Neural progenitor cell (in vitro differentiated cells): ENCODE results near the gene NEK10. TPM values are rescaled to one million over a fixed set of nuclear protein-coding genes. Genes with fewer than 3 reads are reported as not detected.

Experiments used
- DNase-seq: peaks from one replicate; pipeline ENCODE4 v3.0.0-alpha.2; 2016; ENCODE audit warnings: low spot score
- H2AFZ ChIP-seq: fragments of 200-600 bp; sonication (generic); replicated peaks from 2 replicates; pipeline ENCODE4 v1.6.1; 2016; ENCODE audit warnings: antibody characterized with exemption
- H3F3A ChIP-seq: fragments of 200-600 bp; sonication (generic); 2 replicates; pipeline ENCODE4 v1.6.1; 2016; ENCODE audit warnings: antibody characterized with exemption, low read depth
- H3K27ac ChIP-seq: fragments of 200-600 bp; sonication (generic); 2 replicates; pipeline ENCODE4 v1.5.1; 2016; ENCODE audit warnings: mild to moderate bottlenecking
- H3K27me3 ChIP-seq: fragments of 200-600 bp; sonication (generic); 2 replicates; pipeline ENCODE4 v1.6.1; 2016; ENCODE audit warnings: mild to moderate bottlenecking, moderate library complexity
- H3K36me3 ChIP-seq: fragments of 200-600 bp; sonication (generic); 2 replicates; pipeline ENCODE4 v1.5.1; 2016
- H3K4me1 ChIP-seq: fragments of 200-600 bp; sonication (generic); 2 replicates; pipeline ENCODE4 v1.6.1; 2016; ENCODE audit warnings: mixed run types
- H3K4me2 ChIP-seq: fragments of 200-600 bp; sonication (generic); 2 replicates; pipeline ENCODE4 v1.6.1; 2016
- H3K4me3 ChIP-seq: fragments of 200-600 bp; sonication (generic); 2 replicates; pipeline ENCODE4 v1.5.1; 2016
- H3K79me2 ChIP-seq: fragments of 200-600 bp; sonication (generic); 2 replicates; pipeline ENCODE4 v1.6.1; 2016; ENCODE audit warnings: low read depth
- H3K9ac ChIP-seq: fragments of 200-600 bp; sonication (generic); 2 replicates; pipeline ENCODE4 v1.6.1; 2016
- H3K9me3 ChIP-seq: fragments of 200-600 bp; sonication (generic); 2 replicates; pipeline ENCODE4 v1.5.1; 2016; ENCODE audit warnings: low read depth
- H4K20me1 ChIP-seq: fragments of 200-600 bp; sonication (generic); 2 replicates; pipeline ENCODE4 v1.6.1; 2016; ENCODE audit warnings: low read depth
- H3K27ac Mint-ChIP-seq: 3 replicates; pipeline ENCODE4 v1.8.0; 2021; ENCODE audit warnings: mixed read lengths
- H3K27me3 Mint-ChIP-seq: 2 replicates; pipeline ENCODE4 v1.8.0; 2022; ENCODE audit warnings: low read depth, mild to moderate bottlenecking, inconsistent platforms, moderate library complexity, mixed read lengths; ENCODE audit not compliant: insufficient read depth
- H3K36me3 Mint-ChIP-seq: 3 replicates; pipeline ENCODE4 v1.8.0; 2021; ENCODE audit warnings: mixed read lengths
- H3K4me1 Mint-ChIP-seq: 3 replicates; pipeline ENCODE4 v1.8.0; 2021; ENCODE audit warnings: mixed read lengths
- H3K4me3 Mint-ChIP-seq: 3 replicates; pipeline ENCODE4 v1.8.0; 2021; ENCODE audit warnings: mild to moderate bottlenecking, moderate library complexity, mixed read lengths
- H3K9me3 Mint-ChIP-seq: 3 replicates; pipeline ENCODE4 v1.8.0; 2020; ENCODE audit warnings: mixed read lengths
- CTCF ChIP-seq: fragments of 200-600 bp; sonication (generic); IDR thresholded peaks from 2 replicates; pipeline ENCODE4 v1.5.1; 2017; ENCODE audit warnings: antibody characterized with exemption, mild to moderate bottlenecking
- EZH2 ChIP-seq: fragments of 200-600 bp; sonication (generic); IDR thresholded peaks from 2 replicates; pipeline ENCODE4 v1.6.1; 2017; ENCODE audit warnings: antibody characterized with exemption, mild to moderate bottlenecking, moderate library complexity
- EZH2phosphoT487 ChIP-seq: fragments of 200-600 bp; sonication (generic); IDR thresholded peaks from 2 replicates; pipeline ENCODE4 v1.6.1; 2017; ENCODE audit warnings: antibody characterized with exemption
- total RNA-seq: library from RNA; depleted of rRNA; stranded (reverse); fragments of >200 nt; gene quantifications from 2 replicates; pipeline ENCODE4 v1.2.3, GENCODE V29; 2015; ENCODE audit warnings: low replicate concordance

The NEK10 gene
- total RNA-seq, 1 donor from 2014 or later = 0.54 TPM

DNA sequence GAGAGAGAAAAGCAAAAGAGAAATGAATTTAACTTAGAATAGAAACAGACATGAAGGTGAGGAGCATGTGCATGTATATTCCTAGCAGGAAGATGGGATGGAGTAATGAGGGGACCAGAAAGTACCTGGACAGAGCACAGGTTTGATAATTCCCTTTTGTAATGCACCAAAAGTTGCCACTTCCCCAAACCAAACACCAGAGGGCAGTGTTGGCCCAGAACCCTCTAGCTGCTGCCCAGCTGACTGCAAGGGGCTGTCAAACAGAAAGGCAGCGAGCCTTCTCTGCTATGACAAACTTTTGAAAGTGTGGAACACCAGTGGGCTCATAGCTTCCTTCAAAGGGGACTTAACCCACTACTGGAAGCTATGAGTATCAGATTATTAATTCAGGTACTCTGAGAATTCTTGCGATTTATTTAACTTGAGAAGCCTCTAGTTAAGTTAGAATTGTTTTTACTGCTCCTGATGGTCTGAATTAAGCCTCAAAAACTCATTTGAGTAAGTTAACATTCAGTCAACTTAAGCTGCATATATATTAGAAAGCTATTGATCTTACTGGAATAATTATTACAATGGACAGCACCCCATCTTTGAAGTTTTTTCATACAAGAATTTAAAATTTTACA is 234.9 kb downstream of the NEK10 start:
- H3K27me3 Mint-ChIP-seq = no peaks in the 10 kb centered on the region
- H3F3A ChIP-seq = no peaks in the 10 kb centered on the region
- H3K27ac ChIP-seq = no peak overlapping the region
- H4K20me1 ChIP-seq = no peaks in the 10 kb centered on the region
- H3K36me3 Mint-ChIP-seq = no peaks in the 10 kb centered on the region
- no peak overlapping the region for H3K27ac Mint-ChIP-seq
- no peaks in the 10 kb centered on the region for H3K9me3 ChIP-seq
- peak; percentile 78 for DNase-seq
- H3K4me1 Mint-ChIP-seq = no peaks in the 10 kb centered on the region
- no peak overlapping the region for H3K4me3 Mint-ChIP-seq
- no peaks in the 10 kb centered on the region for H3K27me3 ChIP-seq
- H3K9me3 Mint-ChIP-seq = peaks cover 2% of the 10 kb centered on the region
- H3K9ac ChIP-seq = no peak overlapping the region
- no peak overlapping the region for H3K4me3 ChIP-seq
- no peaks in the 10 kb centered on the region for H3K79me2 ChIP-seq
- H2AFZ ChIP-seq = no peak overlapping the region
- TF ChIP-seq EZH2 = no peak
- TF ChIP-seq CTCF = peak; percentile 87
- no peak for TF ChIP-seq EZH2phosphoT487
- H3K4me2 ChIP-seq = no peak overlapping the region
- no peaks in the 10 kb centered on the region for H3K4me1 ChIP-seq
- no peaks in the 10 kb centered on the region for H3K36me3 ChIP-seq

DNA sequence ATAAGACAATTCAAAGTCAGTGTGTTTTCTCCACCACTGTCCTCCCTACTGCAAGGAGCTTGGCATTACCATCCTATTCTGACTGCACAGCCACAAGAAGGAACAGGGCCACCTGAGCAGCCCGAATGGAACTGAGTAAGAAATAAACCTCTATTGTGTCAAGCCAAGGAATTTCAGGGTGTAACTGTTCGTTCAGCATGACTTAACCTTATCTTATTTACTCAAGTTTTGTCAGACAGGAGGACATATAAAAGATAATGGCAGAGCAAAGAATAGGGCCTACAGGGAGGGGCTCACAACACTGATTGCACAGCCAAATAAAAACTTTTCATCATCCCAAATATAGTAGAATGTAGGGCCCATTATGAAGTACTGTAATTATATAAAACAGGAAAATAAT is 236.1 kb downstream of the NEK10 start:
- no peak overlapping the region for H3K27ac Mint-ChIP-seq
- no peaks in the 10 kb centered on the region for H3K27me3 ChIP-seq
- H3K27ac ChIP-seq = no peak overlapping the region
- no peaks in the 10 kb centered on the region for H4K20me1 ChIP-seq
- H3K4me1 ChIP-seq = no peaks in the 10 kb centered on the region
- no peak overlapping the region for H3K4me3 Mint-ChIP-seq
- H3K9ac ChIP-seq = no peak overlapping the region
- peaks cover 2% of the 10 kb centered on the region for H3K9me3 Mint-ChIP-seq
- no peaks in the 10 kb centered on the region for H3K79me2 ChIP-seq
- no peak for DNase-seq
- no peaks in the 10 kb centered on the region for H3K27me3 Mint-ChIP-seq
- H3K9me3 ChIP-seq = no peaks in the 10 kb centered on the region
- TF ChIP-seq EZH2phosphoT487 = no peak
- H3K4me1 Mint-ChIP-seq = no peaks in the 10 kb centered on the region
- no peaks in the 10 kb centered on the region for H3F3A ChIP-seq
- no peak overlapping the region for H2AFZ ChIP-seq
- no peak overlapping the region for H3K4me2 ChIP-seq
- H3K36me3 Mint-ChIP-seq = no peaks in the 10 kb centered on the region
- no peak overlapping the region for H3K4me3 ChIP-seq
- H3K36me3 ChIP-seq = no peaks in the 10 kb centered on the region

- no peak overlapping the region for H3K4me3 Mint-ChIP-seq
These were observed 238.4 kb downstream of the NEK10 start for GRCh38 chr3:27130796-27131195.

More at GRCh38 chr3:27130796-27131195, 238.4 kb downstream of the NEK10 start:
- Mint-ChIP-seq H3K27me3 (no peaks in the 10 kb centered on the region), H3K9me3 (no peaks in the 10 kb centered on the region), H3K27ac (no peak overlapping the region), H3K36me3 (no peaks in the 10 kb centered on the region), H3K4me1 (no peaks in the 10 kb centered on the region)
- no peak overlapping the region for H3K9ac ChIP-seq
- H3K79me2 ChIP-seq = no peaks in the 10 kb centered on the region
- H3K4me3 ChIP-seq = no peak overlapping the region
- no peaks in the 10 kb centered on the region for H3K4me1 ChIP-seq
- H3F3A ChIP-seq = no peaks in the 10 kb centered on the region
- H2AFZ ChIP-seq = no peak overlapping the region
- no peaks in the 10 kb centered on the region for H3K27me3 ChIP-seq
- no peak overlapping the region for H3K27ac ChIP-seq
- DNase-seq = no peak
- H3K4me2 ChIP-seq = no peak overlapping the region
- no peaks in the 10 kb centered on the region for H3K9me3 ChIP-seq
- H3K36me3 ChIP-seq = no peaks in the 10 kb centered on the region
- no peak for TF ChIP-seq EZH2phosphoT487
- TF ChIP-seq EZH2 = no peak
- no peak for TF ChIP-seq CTCF
- H4K20me1 ChIP-seq = no peaks in the 10 kb centered on the region
